Activated CD4-positive, alpha-beta T cell treated with anti-CD3 and anti-CD28 coated beads for 1 hour (primary cell): ENCODE results near the gene TMIE.
"Not testable (repeated sequence)": the region's sequence is repeated elsewhere in the genome, so short reads cannot be mapped to it uniquely, and the experiment has no call there.

ENCODE experiments used
- DNase-seq: peaks from one replicate; pipeline ENCODE4 v3.0.0-alpha.2; 2020

Gene TMIE

DNA sequence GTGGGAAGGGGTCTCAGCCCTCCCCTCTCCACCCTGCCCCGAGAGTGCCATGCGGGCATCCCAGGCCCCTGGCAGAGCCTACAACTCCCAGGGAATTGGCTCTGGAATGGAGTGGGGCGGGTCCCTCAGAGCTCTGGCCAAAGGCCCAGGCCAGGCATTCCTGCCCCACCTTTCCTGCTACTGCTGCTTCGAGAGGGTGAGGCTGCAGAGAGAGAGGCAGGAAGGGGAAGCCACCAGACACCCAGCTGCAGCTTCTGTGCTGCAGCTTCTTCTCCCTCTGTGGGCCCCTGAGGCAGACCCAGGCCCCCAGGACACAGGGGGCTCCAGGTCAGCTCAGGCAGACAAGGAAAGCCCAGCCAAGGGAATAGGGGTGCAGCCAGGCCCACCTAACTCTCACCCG, 10.4 kb upstream of the TMIE start:
- DNase-seq, result no peak

- no peak for DNase-seq
These were observed 8.6 kb upstream of the TMIE start for GRCh38 chr3:46692566-46692990.

- DNase-seq, result peak; percentile 67
These were observed 7.9 kb upstream of the TMIE start, which contains the start of gene ALS2CL for GRCh38 chr3:46693038-46693891. Gene ALS2CL, minus strand, starts transcription at chr3:46693679. Its CDS starts 4,239 bp downstream, at chr3:46689440.

DNA sequence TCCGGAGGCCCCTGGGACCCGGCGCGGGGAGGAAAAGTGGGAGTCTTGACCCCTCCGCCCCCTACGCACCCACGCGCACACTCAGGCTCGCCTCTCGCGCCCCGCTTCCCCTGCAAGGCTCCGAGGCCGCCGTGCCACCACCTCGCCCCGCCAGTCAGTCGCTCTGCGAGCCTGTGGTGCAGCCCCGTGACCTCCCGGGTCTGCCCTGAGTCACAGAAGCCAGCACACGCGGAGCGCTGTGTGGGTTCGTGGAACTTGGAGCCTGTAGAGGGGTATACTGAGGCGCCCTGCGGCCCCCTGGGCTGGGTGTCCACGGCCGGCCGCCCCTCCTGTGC, 7.3 kb upstream of the TMIE start:
- peak; percentile 42 for DNase-seq

- no peak for DNase-seq
These were observed 6.7 kb upstream of the TMIE start for GRCh38 chr3:46694520-46694919.

- peak; percentile 27 for DNase-seq
These were observed 5.8 kb upstream of the TMIE start for GRCh38 chr3:46695177-46695961.

- no peak for DNase-seq
These were observed 5.0 kb upstream of the TMIE start for GRCh38 chr3:46695962-46696894.

DNA sequence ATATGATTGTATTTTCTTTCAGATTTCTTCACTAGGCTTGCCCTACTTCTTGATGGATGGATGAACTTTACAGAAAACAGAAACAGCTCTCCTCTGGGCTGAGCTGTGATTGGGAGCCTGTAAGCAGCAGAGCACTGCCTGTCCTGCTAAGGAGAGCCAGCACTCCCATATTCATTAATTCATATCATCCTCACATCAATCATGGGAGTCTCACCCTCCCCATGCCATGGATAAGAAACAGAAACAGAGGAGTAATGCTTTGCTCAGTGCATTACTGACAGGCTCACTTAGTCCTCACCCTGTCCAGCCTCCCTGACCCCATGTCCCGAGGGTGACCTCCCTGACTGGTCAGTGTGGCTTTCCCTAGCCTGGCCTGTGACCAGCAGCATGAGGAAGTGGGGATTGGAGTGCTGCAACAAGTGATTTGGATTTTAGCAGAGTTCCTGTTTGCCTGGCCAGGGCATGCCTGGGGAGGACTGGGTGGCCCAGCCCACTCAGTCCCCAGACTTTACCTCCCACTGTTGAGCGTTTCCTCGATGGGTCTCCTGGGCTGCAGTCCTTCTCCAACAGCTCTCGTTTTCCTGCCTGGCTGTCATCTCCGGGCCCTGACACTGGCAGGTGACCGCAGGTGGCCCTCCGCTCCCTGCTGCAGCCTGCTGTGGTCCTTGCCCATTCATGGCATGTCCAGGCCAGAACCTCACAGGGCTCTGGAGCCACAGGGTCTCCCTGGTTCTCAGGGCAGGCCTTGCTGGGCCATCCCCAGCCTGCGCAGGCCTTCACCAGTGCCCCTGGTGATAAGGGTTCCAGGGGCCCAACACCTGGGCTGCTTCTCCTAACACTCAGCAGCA, 1.3 kb upstream of the TMIE start:
- DNase-seq, result no peak

GRCh38 chr3:46700772-46701171, 420 bp upstream of the TMIE start:
- DNase-seq, result no peak

- DNase-seq, result no peak
These were observed 1.2 kb downstream of the TMIE start for GRCh38 chr3:46702246-46703012.

DNA sequence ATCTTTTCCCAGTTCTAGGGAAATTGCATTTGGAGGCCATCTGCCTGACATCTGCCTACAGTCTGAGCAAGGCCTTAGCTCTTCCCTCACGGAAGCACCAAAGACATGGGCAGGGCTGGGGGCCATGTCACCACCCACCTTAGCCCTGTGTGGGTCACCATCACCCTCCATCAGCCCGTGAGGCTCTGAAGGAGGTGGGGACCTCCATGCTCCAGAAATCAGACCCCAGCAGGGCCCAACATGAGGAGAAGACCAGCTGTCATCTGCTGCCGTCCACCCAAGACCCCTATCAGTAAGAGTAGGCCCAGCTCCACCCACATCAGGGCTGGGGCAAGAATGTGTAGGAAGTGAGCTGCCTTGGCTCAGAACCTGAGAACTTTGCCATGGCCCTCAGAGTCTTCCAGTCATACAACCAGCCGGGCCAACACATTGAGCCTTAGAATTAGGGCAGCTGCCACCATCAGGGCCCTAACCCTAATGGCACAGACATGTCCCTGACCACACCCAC, 1.9 kb downstream of the TMIE start:
- no peak for DNase-seq

- not testable (repeated sequence) for DNase-seq
These were observed 3.2 kb downstream of the TMIE start for GRCh38 chr3:46704346-46704745.

DNA sequence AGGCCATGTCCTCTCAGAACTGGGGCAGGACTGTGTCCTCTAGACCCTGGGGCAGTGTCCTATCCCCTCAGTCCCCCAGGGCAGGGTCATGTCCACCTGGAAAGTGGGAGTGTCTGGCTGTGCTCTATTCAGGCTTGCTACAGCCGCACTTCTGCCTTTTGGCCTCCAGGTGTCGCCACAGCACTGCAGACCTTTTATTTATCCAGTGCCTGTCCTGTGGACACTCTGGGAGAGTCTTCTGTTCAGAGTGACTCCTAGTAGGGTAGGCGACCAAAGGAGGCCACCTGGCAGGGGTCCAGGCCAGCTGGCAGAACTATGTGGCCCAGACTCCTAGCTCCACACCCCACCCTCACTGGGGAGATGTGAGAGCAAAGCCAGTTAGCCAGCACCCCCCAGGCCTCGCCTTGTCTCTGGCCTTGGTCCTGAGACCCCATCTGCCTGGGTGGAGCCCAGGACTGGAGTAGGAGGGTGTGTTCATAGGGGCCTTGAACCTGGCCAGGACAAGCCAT, 3.9 kb downstream of the TMIE start:
- peak; percentile 51 for DNase-seq

DNA sequence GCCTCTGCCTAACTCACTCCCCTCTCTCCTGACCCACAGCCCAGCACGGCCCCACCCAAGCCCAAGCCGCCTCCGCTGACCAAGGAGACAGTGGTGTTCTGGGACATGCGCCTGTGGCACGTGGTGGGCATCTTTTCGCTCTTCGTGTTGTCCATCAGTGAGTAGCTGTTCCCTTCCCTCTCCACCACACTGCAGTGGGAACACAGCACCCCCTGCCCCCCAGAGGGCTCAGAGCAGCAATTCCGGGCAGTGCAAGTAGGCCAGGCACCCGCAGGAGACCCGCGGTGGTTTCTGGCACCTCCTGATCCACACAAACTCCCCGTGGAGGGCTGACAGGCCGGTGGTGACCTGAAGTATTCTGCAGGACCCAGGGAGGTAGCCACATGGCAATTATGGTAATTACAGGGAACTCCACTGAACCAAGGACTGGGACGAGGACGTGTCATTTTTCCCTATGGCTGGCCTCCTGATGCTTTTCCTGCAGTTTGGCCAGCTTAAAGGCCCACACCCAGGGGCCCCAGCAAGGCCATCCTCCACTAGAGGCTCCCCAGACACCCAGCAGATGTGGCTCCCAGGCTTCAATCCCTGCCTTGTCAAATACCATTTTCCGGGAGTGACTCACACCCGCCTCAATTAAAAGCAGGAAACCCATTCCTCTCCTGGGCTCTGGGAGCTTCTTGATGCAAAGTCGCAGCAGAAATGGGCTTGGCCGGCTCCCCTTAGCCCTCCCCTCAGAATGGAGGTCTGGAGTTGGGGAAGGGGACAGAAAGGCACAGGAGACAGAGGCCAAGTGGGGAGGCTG, 4.8 kb downstream of the TMIE start:
- no peak for DNase-seq

DNA sequence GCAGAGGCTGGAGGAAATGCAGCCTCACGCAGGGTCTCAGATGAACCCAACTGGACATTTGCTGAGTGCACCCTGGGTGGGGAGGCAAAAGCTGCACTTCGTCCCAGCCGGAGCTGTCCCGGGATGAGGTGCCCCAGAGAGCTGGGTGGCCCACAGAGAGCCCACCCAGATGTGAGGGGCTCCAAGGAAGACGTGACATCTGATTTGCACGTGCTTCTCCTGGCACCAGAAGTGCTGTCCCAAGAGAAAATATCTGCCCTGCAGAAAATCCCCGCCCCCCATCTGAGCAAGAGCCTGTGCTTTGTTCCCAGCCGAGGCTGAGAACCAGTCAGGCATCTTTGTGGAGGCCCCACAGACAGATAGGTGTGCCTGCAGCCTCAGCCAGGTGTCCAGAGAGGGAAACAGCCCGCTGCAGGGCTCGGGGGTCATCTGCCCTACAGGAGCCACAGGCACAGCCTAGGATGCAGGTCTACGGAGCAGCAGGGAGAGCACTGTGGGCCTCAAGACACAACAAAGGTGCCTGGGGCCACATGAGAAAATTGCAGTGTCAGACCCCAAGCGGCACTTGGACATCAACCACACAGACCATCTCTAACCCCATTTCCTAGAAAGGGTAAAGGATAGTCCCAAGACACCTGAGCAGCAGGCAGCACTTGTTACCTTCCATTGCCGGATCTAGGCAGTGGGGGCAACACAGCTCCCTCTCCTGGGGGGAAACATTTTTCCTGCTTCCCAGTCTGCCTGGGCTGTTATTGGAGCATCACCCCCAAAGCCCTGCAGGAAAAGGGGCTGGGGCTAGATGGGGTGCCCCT, 5.8 kb downstream of the TMIE start:
- no peak for DNase-seq

GRCh38 chr3:46707601-46708011, 6.4 kb downstream of the TMIE start:
- DNase-seq, result peak; percentile 1

DNA sequence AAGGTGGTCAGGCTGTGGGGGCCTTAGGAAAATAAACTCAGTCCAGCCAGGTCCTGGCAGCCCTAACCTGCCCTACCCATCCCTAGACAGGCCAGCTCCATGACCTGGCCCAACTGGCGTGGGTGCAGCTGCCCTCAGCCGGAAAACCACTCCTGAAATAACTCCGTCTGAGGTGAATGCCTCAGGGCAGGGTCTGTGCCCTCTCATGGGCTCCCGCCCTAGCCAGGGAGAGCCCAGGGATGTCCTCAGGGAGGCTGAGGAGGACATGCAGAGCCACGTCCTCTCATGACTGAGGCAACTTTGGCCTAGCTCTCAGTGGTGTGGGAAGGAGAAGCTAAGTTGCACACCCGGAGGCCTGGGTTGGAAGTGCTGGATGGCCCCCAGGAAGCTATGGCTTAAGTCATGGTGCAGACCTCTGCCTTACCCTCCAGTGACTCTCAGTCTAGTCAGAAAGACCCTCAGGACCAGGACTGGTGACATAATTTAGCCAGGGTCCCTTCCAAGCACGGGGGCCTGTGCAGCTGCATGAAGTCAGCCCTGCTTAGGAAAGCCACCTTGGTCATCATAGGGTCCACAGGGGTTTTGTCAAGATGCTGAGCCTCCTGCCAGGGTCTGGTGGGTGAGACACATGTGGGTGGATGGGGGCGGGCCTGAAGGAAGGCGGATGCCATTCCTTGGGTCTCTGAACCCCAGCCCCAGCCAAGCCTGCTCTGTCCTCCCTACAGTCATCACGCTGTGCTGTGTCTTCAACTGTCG, 7.4 kb downstream of the TMIE start:
- DNase-seq, result peak; percentile 5

GRCh38 chr3:46709157-46709654, 8.0 kb downstream of the TMIE start:
- DNase-seq, result no peak
